H9 (cell line): Measurements from ENCODE around the gene FBXO40. TPM values are rescaled to one million over a fixed set of nuclear protein-coding genes. Genes with fewer than 3 reads are reported as not detected.

Source experiments
- DNase-seq: peaks from one replicate; pipeline ENCODE4 v3.0.0-alpha.2; 2017
- H2AFZ ChIP-seq: one replicate; pipeline ENCODE4 v1.6.1; 2013; ENCODE audit warnings: mild to moderate bottlenecking, low read length, control low read depth, moderate library complexity
- H2AK5ac ChIP-seq: 2 replicates; pipeline ENCODE4 v1.6.1; 2013; ENCODE audit warnings: low read length, control low read depth, mixed read lengths; ENCODE audit not compliant: insufficient read length
- H2BK120ac ChIP-seq: one replicate; pipeline ENCODE4 v1.6.1; 2013; ENCODE audit warnings: low read depth, mild to moderate bottlenecking, low read length, control low read depth, inconsistent platforms; ENCODE audit not compliant: poor library complexity, severe bottlenecking
- H2BK12ac ChIP-seq: 2 replicates; pipeline ENCODE4 v1.6.1; 2013; ENCODE audit warnings: low read length, control low read depth, mixed read lengths, low read depth; ENCODE audit not compliant: insufficient read length
- H2BK15ac ChIP-seq: 2 replicates; pipeline ENCODE4 v1.6.1; 2013; ENCODE audit warnings: low read depth, low read length, control low read depth
- H2BK20ac ChIP-seq: one replicate; pipeline ENCODE4 v1.6.1; 2013; ENCODE audit warnings: low read depth, mild to moderate bottlenecking, low read length, control low read depth, inconsistent platforms; ENCODE audit not compliant: poor library complexity, severe bottlenecking
- H2BK5ac ChIP-seq: 2 replicates; pipeline ENCODE4 v1.6.1; 2013; ENCODE audit warnings: low read length, control low read depth, mixed read lengths; ENCODE audit not compliant: insufficient read length
- H3K14ac ChIP-seq: 2 replicates; pipeline ENCODE4 v1.6.1; 2013; ENCODE audit warnings: low read length, control low read depth; ENCODE audit not compliant: insufficient read depth
- H3K18ac ChIP-seq: 2 replicates; pipeline ENCODE4 v1.6.1; 2013; ENCODE audit warnings: low read depth, mild to moderate bottlenecking, mixed read lengths, low read length, control low read depth; ENCODE audit not compliant: insufficient read length
- H3K23ac ChIP-seq: 2 replicates; pipeline ENCODE4 v1.6.1; 2013; ENCODE audit warnings: low read length, control low read depth, mixed read lengths, low read depth; ENCODE audit not compliant: insufficient read length
- H3K23me2 ChIP-seq: 2 replicates; pipeline ENCODE4 v1.6.1; 2013; ENCODE audit warnings: low read depth, mild to moderate bottlenecking, mixed read lengths, low read length, control low read depth; ENCODE audit not compliant: insufficient read length, poor library complexity, severe bottlenecking
- H3K27ac ChIP-seq: 2 replicates; pipeline ENCODE4 v1.5.1; 2013; ENCODE audit warnings: low read length, control low read depth, mixed read lengths, low read depth; ENCODE audit not compliant: insufficient read length
- H3K27me3 ChIP-seq: 2 replicates; pipeline ENCODE4 v1.6.1; 2013; ENCODE audit warnings: low read length, control low read depth, inconsistent platforms; ENCODE audit not compliant: insufficient read depth
- H3K4ac ChIP-seq: 2 replicates; pipeline ENCODE4 v1.6.1; 2013; ENCODE audit warnings: low read depth, mild to moderate bottlenecking, control low read depth, inconsistent platforms, low read length, moderate library complexity
- H3K4me1 ChIP-seq: 2 replicates; pipeline ENCODE4 v1.6.1; 2013; ENCODE audit warnings: low read length, control low read depth, inconsistent platforms; ENCODE audit not compliant: insufficient read depth
- H3K4me2 ChIP-seq: 2 replicates; pipeline ENCODE4 v1.6.1; 2013; ENCODE audit warnings: low read length, control low read depth, mixed read lengths; ENCODE audit not compliant: insufficient read length, insufficient read depth
- H3K56ac ChIP-seq: 2 replicates; pipeline ENCODE4 v1.6.1; 2013; ENCODE audit warnings: low read depth, mild to moderate bottlenecking, mixed read lengths, low read length, control low read depth; ENCODE audit not compliant: insufficient read length
- H3K79me1 ChIP-seq: 2 replicates; pipeline ENCODE4 v1.6.1; 2013; ENCODE audit warnings: low read depth, mild to moderate bottlenecking, moderate library complexity, low read length, control low read depth, inconsistent platforms; ENCODE audit not compliant: insufficient read depth, poor library complexity, severe bottlenecking
- H3K79me2 ChIP-seq: 2 replicates; pipeline ENCODE4 v1.6.1; 2013; ENCODE audit warnings: low read length, control low read depth, inconsistent platforms; ENCODE audit not compliant: insufficient read depth
- H3K9ac ChIP-seq: 2 replicates; pipeline ENCODE4 v1.6.1; 2013; ENCODE audit warnings: low read length, control low read depth, mixed read lengths; ENCODE audit not compliant: insufficient read length; ENCODE audit errors: extremely low read depth
- H3K9me3 ChIP-seq: one replicate; pipeline ENCODE4 v1.6.1; 2013; ENCODE audit warnings: low read depth, low read length, inconsistent platforms; ENCODE audit not compliant: control insufficient read depth
- H3T11ph ChIP-seq: one replicate; pipeline ENCODE4 v1.6.1; 2013; ENCODE audit warnings: mild to moderate bottlenecking, low read length, control low read depth, inconsistent platforms
- H4K20me1 ChIP-seq: one replicate; pipeline ENCODE4 v1.6.1; 2013; ENCODE audit not compliant: control insufficient read depth, insufficient read length, insufficient read depth
- H4K5ac ChIP-seq: 2 replicates; pipeline ENCODE4 v1.6.1; 2013; ENCODE audit warnings: low read depth, mild to moderate bottlenecking, mixed read lengths, low read length, control low read depth; ENCODE audit not compliant: insufficient read length
- H4K8ac ChIP-seq: replicated peaks from 2 replicates; pipeline ENCODE4 v1.6.1; 2013; ENCODE audit warnings: low read length, control low read depth, mixed read lengths, low read depth; ENCODE audit not compliant: insufficient read length
- H4K91ac ChIP-seq: 2 replicates; pipeline ENCODE4 v1.6.1; 2013; ENCODE audit warnings: low read depth, mild to moderate bottlenecking, moderate library complexity, mixed read lengths, low read length, control low read depth; ENCODE audit not compliant: insufficient read length
- H3K27ac Mint-ChIP-seq, 3 experiments: 2 replicates in 2 of 3; 3 replicates in 1 of 3; pipeline ENCODE4 v1.8.0; 2020 to 2021; ENCODE audit warnings: mixed read lengths in 3 of 3, mild to moderate bottlenecking in 1 of 3, moderate library complexity in 1 of 3
- H3K27me3 Mint-ChIP-seq: 2 replicates; pipeline ENCODE4 v1.8.0; 2021; ENCODE audit warnings: low read depth, mild to moderate bottlenecking, moderate library complexity, mixed read lengths
- H3K36me3 Mint-ChIP-seq, 3 experiments: 2 replicates in 2 of 3; 3 replicates in 1 of 3; pipeline ENCODE4 v1.8.0; 2020 to 2021; ENCODE audit warnings: low read depth in 3 of 3, mixed read lengths in 3 of 3; ENCODE audit not compliant: insufficient read depth in 1 of 3
- H3K4me1 Mint-ChIP-seq, 2 experiments: 2 replicates each; pipeline ENCODE4 v1.8.0; 2020; ENCODE audit warnings: mixed read lengths in 2 of 2
- H3K4me3 Mint-ChIP-seq, 2 experiments: 2 replicates in 1 of 2; 3 replicates in 1 of 2; pipeline ENCODE4 v1.8.0; 2020 to 2021; ENCODE audit warnings: mild to moderate bottlenecking in 2 of 2, mixed read lengths in 2 of 2, moderate library complexity in 1 of 2
- H3K9me3 Mint-ChIP-seq, 2 experiments: 2 replicates in 1 of 2; 3 replicates in 1 of 2; pipeline ENCODE4 v1.8.0; 2020; ENCODE audit warnings: mild to moderate bottlenecking in 2 of 2, mixed read lengths in 2 of 2, moderate library complexity in 1 of 2
- WGBS: extraction: QIAGEN DNeasy Blood & Tissue Kit; methylation state at CpG from one replicate; pipeline ENCODE4 v1.1.7; 2013; ENCODE audit warnings: missing lambda C conversion rate, low lambda C conversion rate, mixed read lengths; ENCODE audit not compliant: insufficient read length; ENCODE audit errors: extremely low coverage; 5-methylcytosine and 5-hydroxymethylcytosine counted together
- total RNA-seq: library from RNA; stranded (reverse); gene quantifications from 2 replicates; pipeline ENCODE4 v1.2.1, GENCODE V29; 2021
- TF ChIP-seq, protein P1 (sequence below): fragments of 200-600 bp; sonication (generic); conservative IDR thresholded peaks from 3 replicates; pipeline ENCODE4 v1.8.0; 2021; ENCODE audit warnings: antibody characterized with exemption, mild to moderate bottlenecking

Gene FBXO40
- total RNA-seq, 1 experiment from 2014 or later = 0.04 TPM

DNA sequence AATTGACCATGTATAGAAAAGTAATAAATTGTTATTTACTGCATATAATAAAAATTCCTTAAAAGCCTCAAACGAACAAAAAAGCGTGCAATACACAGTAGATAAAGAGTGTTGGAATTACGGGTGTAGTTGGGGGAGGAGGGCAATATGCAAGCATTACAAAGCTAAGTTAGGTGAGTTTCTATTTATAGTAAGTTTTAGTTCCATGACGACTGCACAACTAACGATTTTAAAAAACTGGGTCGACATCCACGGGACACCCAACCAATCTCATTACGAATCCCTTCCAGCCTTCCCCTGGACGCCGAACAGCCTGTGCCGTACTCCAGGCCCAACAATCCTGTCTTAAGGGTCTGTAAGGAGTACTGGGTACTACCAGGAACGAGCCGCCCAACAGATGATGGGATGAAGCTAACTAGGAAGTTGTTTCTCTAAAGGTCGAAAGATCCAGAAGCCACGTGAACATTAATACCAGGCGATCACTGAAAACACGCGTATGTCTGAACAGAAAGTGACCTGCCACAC is 48.1 kb upstream of the FBXO40 start:
- H2BK120ac ChIP-seq = no peak overlapping the region
- H3K9ac ChIP-seq = peak overlapping the region; percentile 72
- DNase-seq = no peak
- H3K4me2 ChIP-seq = peak overlapping the region; percentile 98
- no peak overlapping the region for H3K4ac ChIP-seq
- H2AK5ac ChIP-seq = no peak overlapping the region
- no peak overlapping the region for H2BK5ac ChIP-seq
- no peak overlapping the region for H2BK15ac ChIP-seq
- H3K27me3 Mint-ChIP-seq = no peaks in the 10 kb centered on the region
- H3K9me3 ChIP-seq = no peaks in the 10 kb centered on the region
- H3K27ac ChIP-seq = no peak overlapping the region
- H3K4me1 Mint-ChIP-seq = peaks cover 11 to 17% of the 10 kb centered on the region in 2 experiments; a peak in 3 of 4 replicates
- no CpG with 5 or more reads among the region's 18 CpGs for WGBS
- H2AFZ ChIP-seq = no peak overlapping the region
- H4K8ac ChIP-seq = no peak overlapping the region
- no peaks in the 10 kb centered on the region for H3K4me1 ChIP-seq
- no peak overlapping the region for H3K56ac ChIP-seq
- peaks cover 16 to 35% (median 34%) of the 10 kb centered on the region in 3 experiments for H3K36me3 Mint-ChIP-seq
- H3K9me3 Mint-ChIP-seq = no peaks in the 10 kb centered on the region; a peak in 1 of 5 replicates
- no peak overlapping the region for H4K91ac ChIP-seq
- no peaks in the 10 kb centered on the region for H4K20me1 ChIP-seq
- peak overlapping the region; percentile 9; the same call in 1 of the 2 replicates for H3K14ac ChIP-seq
- TF ChIP-seq, protein P1, sequence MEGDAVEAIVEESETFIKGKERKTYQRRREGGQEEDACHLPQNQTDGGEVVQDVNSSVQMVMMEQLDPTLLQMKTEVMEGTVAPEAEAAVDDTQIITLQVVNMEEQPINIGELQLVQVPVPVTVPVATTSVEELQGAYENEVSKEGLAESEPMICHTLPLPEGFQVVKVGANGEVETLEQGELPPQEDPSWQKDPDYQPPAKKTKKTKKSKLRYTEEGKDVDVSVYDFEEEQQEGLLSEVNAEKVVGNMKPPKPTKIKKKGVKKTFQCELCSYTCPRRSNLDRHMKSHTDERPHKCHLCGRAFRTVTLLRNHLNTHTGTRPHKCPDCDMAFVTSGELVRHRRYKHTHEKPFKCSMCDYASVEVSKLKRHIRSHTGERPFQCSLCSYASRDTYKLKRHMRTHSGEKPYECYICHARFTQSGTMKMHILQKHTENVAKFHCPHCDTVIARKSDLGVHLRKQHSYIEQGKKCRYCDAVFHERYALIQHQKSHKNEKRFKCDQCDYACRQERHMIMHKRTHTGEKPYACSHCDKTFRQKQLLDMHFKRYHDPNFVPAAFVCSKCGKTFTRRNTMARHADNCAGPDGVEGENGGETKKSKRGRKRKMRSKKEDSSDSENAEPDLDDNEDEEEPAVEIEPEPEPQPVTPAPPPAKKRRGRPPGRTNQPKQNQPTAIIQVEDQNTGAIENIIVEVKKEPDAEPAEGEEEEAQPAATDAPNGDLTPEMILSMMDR = no peak
- peaks cover 5% of the 10 kb centered on the region; the same call in 1 of the 2 replicates for H3K79me2 ChIP-seq
- H2BK20ac ChIP-seq = no peak overlapping the region
- no peak overlapping the region for H2BK12ac ChIP-seq
- H3K4me3 Mint-ChIP-seq = peak overlapping the region; percentile 93
- no peak overlapping the region for H3K23ac ChIP-seq
- no peak overlapping the region for H3T11ph ChIP-seq
- H4K5ac ChIP-seq = no peak overlapping the region
- H3K79me1 ChIP-seq = no peaks in the 10 kb centered on the region
- no peaks in the 10 kb centered on the region for H3K27me3 ChIP-seq
- no peak overlapping the region for H3K18ac ChIP-seq
- peak overlapping the region in 2 of 3 experiments; percentile 96; a peak in 5 of 7 replicates for H3K27ac Mint-ChIP-seq
- H3K23me2 ChIP-seq = peaks cover 15% of the 10 kb centered on the region
